EH (cell line): Measurements from ENCODE around the gene CAMK2B.

Experiments
- DNase-seq: peaks from one replicate; pipeline ENCODE4 v3.0.0-alpha.2; 2015; ENCODE audit warnings: low read depth

Gene CAMK2B

DNA sequence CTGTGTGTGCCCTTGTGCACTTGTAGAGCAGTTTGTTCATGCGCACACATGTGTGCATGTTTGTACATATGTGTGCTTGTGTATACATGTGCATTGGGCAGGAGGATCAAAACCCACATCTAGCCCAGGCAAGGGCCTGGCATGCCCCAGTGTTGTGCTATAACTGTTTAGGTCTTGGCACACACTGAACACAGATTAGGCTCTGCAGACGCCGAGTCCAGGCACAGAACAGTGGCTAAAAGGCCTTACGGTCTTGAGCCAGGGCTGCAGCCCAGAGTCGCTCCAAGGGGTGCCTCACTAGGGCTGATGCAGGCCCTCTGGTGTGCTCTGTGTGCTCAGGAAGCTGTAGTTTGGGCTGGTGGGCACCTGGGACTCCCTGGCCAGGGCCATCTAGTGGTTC, 68.9 kb downstream of the CAMK2B start:
- DNase-seq: no peak

DNA sequence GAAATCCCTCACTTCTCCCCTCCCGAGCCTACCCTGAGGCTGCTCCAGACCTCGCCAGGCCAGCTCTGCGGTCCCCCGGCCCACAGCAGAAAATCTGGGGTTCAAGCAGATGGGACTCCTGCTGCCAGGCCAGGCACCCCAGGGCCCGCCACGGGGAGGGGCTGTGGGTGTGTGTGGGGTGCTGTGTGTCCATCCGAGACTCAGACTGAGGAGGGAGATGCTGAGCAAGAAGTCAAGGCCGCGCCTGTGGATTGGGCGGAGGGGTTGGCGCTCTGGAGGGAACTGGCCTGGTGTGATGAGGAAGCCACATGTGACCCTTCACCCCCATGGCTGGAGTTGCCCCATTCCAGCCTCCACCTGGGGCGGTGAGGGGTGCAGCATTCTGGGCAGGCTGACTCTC, 73.5 kb downstream of the CAMK2B start:
- no peak for DNase-seq

DNA sequence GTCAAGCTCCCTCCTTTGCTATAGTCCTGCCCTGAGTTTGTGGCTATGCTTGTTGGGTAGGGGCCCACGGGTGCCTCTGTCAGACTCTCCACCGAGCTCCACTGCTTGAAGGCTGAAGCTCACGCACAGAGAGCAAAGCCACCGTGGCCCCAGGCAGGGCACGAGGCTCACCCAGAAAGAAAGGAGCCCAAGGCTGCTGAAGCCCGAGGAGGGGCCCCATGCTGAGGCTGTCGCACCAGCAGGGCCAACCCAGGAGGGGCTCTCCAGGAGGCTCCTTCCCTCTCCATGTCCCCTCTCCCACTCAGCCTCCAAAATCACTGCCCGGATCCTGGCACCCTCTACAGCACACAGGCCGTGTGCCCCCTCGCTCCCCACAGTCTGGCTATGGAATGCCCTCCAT, 74.1 kb downstream of the CAMK2B start:
- no peak for DNase-seq

DNA sequence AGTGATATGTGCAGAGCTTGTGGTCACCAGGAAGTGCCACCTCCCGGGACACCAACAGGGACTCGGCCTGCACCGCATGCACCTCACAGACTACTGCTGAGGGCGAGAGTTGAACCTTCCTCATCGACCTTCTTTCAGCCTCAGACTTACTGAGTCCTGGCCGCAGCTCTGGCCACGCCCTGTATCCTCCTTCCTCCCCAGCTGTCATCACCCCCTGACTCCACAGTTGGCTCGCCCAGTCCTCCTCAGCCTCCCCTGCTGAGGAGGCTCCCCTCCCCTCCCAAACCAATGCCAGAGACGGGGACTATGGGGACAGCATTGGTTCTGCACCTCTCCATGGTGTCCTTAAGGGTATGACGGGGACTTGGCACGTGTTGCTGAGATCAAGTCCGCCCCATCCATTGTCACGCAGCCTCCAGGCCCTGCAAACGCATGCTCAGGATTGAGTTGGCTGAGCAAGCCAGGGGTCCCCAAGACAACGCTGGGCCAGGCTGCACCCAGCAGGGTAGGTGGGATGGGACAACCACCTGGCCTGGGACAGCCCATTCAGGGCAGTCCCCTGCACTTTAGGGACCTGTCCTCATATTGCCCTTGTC, 75.7 kb downstream of the CAMK2B start:
- no peak for DNase-seq

DNA sequence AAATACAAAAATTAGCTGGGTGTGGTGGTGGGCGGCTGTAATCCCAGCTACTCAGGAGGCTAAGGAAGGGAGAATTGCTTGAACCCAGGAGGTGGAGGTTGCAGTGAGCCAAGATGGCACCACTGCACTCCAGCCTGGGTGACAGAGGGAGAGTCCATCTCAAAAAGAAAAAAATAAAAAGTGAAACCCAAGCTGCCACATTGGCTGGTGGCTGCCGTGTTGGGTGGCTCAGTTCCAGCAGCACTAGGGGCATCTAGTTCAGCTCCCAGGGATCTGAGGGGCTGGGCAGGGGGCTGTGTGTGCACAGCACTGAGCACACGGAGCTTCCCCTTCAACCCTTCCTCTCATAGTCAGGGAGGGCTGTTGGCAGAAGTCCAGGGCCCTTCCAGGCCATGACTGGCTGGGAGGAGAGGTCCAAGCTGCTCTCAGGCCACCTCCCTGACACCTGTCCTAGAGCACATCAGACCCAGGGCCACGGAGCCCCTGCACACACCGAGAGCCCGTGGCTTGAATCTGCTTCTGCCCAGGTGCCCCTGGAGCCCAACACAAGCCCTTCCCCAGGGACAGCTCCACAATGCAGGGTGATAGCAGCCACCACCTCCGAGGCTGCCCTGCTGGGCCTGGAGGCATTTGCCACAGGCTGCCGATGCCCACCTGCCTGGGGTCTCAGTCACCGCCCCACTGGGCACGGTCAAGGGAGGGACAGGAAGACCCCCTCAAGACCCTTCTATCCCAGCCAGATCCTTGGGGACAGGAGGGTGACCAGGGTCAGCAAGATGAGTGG, 77.3 kb downstream of the CAMK2B start:
- no peak for DNase-seq

DNA sequence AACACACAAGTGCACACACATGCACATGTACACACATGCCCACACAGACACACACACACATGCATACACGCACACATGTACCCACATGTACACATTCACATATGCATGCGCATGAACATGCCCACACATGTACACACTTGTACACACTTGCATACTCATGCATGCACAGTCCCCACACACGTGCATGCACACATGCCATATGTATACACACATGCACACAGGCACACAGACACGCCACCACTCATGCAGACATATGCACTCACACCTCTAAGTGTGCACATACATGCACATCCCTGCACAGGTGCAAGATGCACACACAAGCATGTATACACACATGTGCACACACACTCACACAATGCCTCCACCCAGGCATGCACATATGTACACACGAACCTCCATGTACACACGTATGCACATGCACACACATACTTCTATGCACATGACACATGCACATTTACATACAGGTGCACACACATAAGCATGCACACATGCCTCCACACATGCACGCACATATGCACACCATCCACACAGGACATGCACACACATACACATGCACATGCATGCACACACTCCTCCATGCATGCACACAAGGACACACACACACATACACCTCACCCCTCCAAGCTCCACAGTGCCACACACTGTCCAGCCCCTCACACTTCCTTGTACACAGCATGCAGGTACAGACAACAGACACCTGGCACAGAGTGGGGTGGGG, 78.8 kb downstream of the CAMK2B start:
- DNase-seq: no peak

DNA sequence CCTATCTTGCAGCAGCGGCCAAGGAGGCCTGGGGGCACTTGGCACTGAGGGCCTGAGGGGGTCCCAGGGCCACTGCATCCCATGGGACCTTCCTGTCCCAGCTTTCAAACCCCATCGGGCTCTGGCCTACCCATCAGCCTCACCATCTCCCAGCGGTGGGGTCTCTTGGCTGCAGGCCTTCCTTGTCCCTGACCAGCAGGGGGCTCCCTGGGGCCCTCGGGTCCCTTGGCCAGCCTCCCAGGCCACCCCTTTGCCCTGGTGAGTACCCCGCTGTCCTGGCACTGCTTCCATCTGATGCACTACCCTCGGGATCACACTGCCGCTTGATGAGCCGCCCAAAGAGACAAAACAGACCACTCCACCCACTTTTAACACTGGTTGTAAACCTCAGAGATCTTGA, 81.1 kb downstream of the CAMK2B start:
- peak; percentile 22 for DNase-seq

DNA sequence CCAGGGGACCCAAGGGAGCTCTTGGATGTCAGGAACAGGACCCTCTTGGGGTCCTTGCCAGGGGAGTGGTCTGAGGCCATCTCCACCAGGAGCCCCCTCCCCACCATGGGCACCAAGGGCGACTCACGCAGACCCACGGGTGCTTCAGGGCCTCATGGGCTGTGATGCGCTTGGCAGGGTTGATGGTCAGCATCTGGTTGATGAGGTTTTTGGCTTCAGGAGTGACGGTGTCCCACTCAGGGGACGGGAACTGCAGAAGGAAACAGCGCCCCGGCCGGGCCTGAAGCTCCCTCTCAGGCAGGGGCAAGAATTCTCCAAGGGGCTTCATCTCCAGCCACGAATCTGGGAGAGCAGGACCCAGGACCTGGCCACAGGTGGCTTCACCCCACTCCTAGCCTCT, 83.3 kb downstream of the CAMK2B start:
- no peak for DNase-seq

DNA sequence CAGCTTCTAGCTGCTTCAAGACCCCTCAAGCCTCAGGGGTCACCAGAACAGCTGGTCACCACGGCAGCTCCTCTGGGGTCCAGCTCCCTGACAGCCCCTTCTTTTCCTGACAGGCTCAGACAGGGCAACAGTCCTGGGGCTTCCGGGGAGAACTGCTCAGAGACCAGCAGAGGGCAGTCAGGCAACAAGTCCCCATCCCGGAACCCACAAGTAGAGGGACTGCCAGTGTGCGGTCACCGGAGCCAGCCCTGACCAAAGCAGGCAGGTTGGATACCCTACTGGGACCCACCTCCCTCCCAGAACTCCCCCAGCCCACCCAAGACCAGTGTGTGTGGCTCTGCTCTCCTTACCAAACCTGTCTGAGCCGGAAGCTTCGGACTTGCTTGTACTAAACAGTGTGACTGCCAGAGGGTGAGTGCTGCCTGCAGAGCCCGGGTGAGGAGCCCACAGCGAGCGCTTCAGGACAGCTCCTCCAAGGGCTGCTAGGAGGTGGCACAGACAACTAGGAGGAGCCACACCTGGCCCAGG, 84.3 kb downstream of the CAMK2B start:
- peak; percentile 86 for DNase-seq

DNA sequence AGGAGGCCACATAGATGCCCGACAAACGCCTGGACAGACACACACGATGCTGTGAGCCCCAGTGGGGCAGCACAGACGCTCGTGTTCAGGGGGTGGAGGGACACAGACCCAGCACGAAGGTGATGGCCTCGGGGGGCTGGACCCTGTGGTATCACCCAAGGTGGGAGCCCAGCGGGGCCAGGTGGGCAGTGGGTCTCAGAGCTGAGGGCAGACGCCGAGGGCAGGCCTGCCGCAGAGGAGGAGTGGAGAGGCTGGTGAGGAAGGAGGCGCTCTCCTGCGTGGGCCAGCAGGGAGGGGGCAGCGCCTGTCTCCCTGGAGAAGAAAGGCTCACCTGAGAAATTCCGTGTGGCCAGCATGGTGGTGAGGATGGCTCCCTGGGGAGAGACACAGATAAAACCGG, 85.0 kb downstream of the CAMK2B start:
- DNase-seq: no peak

DNA sequence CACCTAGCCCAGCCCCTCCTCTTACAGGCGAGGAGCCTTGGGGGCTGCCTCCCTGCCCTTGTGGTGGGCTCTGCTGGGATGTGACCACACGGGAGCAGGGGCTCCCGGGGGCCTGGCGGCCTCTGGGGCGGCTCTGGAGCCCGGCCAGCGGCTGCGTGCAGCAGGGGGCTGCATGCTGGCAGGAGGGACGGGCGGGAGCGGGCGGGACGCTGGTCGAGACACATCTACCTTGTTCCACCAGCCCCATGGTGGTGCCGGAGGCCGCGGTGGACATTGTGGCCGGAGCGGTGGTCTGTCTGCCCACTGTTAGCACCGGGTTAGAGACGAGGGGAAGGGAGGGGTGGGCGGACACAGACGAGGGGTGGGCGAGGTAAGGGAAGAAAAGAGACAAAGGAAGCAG, 86.0 kb downstream of the CAMK2B start:
- DNase-seq: no peak

DNA sequence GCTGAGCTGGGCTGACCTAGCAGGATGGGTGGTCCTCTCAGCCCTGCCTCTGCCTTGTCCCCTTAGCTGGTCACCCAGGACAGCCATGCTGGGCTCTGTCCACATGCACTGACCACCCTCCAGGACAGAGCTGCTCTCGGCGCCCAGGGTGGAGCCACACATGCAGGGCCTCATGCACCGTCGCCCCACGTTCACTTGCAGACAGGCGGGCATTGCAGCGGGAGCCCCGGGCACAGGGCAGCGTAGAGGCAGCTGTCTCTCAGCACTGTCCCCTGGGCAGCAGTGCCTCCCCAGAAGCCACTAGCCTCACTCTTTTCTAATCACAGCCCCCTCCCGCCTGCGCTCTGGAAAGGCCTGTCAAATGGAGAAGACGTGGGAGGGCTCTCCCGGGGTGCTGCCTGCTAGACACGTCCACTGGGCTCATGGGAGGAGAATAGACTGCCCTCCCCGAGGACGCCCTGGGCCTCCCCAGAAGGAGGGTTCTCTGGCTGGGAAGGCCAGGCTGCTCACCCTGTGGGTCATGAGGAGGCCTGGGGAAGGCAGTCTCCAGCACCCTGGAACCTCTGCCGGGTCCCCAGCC, 87.2 kb downstream of the CAMK2B start:
- no peak for DNase-seq

DNA sequence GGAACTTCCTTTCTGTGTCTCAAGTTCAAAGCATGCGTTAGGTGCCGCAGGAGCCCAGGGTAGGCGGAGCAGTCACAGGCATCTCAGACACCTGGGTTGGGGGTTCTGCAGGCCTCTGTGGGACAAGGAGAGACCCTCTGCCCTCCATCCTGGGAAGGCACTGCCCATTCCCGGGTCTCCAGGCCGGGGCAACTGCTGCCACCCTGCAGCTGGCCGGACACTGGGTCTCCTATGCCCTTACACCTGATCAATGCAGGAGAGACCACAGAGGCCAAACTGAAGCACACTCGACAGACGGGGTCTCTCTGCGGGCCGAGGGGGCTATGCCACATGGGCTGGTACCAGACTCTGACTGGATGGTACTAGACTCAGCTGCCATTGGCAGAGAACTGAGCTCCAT, 87.7 kb downstream of the CAMK2B start:
- no peak for DNase-seq

DNA sequence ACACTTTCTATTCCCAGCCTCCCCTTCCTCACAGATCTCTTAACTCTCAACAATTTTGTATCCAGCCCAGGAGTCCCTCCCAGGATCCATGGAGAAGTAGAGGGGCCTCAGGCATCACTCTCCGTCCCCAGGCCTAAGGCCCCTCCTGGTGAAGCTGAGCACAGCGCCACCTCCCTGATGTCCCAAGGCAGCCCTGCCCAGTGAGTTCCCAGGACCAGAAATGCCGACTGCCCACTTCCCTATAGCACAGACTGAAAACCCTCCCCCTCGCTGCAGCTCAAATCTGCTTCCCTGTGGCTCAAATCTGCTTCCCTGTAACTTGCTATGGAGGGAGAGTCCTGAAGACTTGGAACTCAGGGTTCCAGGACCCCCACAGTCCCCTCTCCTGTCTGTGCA, 89.1 kb downstream of the CAMK2B start:
- no peak for DNase-seq

DNA sequence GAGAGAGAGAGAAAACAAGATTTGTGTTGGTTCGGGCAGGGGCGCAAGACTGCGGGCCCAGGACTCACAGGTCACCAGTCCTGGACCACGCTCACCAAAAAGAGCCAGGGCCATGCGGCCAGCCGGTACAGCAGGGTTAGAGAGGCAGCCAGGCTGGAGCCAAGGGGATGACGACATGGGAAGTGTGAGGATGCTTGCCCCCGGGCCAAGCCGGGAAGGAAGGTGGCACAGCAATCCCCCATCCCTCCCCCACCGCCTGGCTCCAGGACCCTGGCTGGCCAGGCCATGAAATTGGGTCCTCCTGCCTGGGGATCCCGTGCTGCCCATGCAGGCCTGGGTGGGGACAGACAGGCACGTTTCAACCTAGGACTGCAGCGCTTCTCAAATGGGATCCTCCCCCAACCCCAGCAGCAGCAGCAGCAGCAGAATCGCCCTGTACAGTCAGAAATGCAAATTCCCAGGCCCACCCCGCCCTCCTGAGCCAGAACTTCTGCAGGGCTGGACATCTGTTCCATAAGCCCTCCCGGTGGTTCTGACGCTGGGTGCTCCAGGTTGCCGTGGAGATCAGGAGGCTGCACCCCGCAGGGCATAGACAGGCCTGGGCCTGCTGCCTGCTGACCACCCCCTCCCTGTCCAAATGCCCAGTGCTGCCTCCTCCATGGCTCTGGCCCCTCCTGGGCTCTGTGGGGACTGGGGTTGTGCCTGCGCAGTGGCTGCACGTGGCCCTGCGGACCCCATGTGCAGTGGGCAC, 89.6 kb downstream of the CAMK2B start:
- no peak for DNase-seq

DNA sequence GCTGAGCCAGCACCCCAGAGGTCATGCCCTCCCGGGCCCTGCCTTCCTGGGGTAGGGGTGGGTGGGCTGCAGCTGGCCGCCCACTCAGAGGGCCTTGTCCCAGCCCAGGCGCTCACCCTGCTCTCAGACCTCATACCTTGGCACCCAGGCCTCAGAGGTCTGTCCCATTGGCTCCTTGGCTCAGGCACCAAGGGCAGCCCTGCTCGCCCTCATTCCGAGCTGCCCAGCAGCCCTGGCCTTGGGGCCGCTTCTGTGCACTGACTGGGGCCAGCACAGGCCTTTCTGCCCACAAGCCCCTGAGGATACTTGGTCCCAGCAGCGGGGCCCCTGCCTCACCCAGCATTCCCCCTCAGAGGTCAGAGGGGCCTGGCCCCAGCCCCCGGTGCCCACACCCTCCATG, 90.3 kb downstream of the CAMK2B start:
- no peak for DNase-seq

DNA sequence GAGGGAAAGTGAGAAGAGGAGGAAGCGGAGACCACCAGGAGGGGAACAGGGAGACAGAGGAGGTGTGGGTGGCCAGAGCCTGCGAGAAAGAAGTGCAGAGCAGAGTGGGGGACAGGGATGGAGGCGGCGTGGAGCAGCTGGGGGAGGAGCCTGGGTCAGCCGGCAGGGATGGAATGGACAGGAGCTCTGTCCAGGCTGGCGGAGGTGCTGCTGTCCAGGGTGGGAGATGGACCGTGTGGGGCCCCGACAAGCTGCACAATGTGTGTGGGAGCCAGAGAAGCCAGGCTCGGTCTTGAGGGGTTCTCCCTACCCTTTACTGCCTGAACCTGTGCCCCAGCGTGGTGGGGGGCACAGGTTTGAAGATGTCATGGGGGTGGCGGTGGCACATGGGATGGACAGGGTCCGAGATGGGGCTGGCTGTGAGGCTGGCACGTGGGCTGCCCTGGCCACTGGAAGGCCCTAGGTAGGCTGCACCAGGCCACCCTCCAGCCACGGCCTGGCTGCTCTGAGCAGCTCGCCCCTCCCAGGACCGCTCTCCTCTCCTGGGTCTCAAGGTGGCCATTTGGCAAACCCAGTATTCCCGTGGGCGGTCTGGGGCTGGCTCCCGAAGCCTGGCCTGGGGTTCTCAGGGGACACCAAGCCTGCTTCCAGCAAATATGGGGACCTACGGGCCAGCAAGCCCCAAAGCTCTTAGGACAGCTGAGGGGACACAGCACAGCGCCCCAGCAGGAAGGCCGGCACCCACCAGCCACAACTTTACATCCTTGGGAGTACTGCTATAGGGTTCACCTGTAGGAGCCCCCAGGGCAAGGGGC, 92.3 kb downstream of the CAMK2B start:
- DNase-seq: no peak

DNA sequence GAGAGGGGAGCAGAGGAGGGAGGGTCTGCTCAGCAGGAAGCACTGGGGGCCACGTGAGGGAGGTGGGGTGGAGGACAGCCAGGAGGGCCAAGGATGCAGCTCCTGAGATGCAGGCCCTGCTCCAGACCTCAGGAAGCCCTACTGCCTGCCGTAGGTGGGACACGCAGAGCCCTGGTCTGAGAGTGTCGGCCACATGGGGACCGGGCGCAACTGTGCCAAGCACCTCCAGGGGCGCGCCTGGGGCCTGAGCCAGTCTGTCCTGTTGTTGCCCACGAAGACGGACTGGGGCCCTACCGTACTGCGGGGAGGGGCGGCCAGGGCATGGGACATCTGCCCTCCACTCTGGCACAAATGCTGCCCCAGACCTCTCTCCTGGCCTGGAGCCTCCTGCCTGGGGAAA, 93.0 kb downstream of the CAMK2B start:
- no peak for DNase-seq

DNA sequence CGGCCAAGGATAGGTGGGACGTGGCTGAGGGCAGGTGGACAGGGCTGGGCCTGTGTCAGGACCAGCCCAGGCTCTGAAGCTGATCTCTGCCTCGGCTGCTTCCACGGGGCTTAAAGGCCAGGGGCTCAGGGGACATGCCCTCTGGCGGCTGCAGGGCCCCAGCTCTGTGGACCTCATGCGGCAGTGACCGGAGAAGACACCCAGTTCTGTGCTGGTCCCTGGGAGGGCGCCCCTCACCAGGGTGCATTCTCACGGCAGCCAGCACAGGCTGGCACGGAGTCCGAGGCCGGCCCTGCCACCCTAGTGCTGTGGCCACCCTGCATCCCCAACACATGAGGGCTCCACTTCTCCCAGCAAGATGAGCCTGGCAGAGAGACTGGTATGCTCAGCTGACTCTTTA, 94.3 kb downstream of the CAMK2B start:
- DNase-seq: no peak

DNA sequence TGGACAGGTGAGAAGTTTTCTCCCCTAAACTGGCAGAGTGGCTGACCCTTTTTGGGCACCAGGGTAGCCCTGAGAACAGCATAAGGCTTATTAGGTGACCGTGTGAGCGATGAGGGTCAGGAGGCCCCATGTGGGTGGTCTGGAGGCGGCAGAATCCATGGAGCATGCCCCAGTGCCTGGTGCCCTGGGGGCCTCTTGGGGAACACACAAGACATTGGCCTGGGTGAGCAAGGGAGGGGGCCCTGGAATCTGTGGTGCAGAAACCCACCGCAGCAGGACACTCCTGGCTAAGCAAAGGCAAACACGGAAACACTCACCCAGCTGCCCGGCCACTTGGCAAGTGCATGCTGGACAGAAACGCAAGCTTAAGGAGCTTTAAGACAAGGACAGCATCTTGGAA, 95.1 kb downstream of the CAMK2B start:
- DNase-seq: no peak

DNA sequence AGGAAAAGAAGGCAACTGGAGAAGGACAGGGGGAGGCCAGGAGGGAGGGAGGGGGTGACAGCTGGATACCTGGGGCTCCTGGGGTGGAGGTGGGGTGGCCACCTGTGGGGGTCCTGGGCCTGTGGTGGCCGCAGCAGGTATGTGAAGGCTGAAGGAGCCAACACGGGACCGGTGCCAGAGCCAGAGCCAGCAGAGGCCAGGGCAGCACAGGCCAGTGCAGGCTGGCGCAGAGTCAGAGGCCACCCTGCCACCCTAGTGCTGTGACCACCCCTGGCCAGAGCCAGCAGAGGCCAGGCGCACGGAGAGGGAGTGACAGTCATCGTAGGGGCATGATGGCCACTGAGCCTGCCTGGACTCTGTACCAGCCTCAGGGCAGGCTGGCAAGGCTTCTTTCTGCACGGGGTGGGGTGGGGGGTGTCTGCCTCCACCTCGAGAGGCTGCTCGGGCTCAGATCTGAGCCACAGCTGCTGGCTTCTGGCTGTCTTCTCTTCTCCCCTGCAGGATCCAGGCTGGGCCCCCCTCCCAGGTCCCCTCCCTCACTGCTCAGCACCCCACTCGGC, 95.8 kb downstream of the CAMK2B start:
- DNase-seq: no peak
